Suprapubic skin (tissue), 4 donors: ENCODE measurements around the gene SEC61G. TPM values are rescaled to one million over a fixed set of nuclear protein-coding genes. Genes with fewer than 3 reads are reported as not detected.

Experiments
- DNase-seq, 2 donors: peaks; one replicate each; pipeline ENCODE4 v3.0.0-alpha.2; 2019; ENCODE audit warnings: low spot score in 2 of 2
- H3K27ac ChIP-seq: fragments of 200-600 bp; sonication (generic); one replicate; pipeline ENCODE4 v1.5.1; 2019
- H3K27me3 ChIP-seq: fragments of 200-600 bp; sonication (generic); one replicate; pipeline ENCODE4 v1.5.1; 2019
- H3K36me3 ChIP-seq: fragments of 200-600 bp; sonication (generic); one replicate; pipeline ENCODE4 v1.5.1; 2019
- H3K4me1 ChIP-seq: fragments of 200-600 bp; sonication (generic); one replicate; pipeline ENCODE4 v1.5.1; 2019
- H3K4me3 ChIP-seq: fragments of 200-600 bp; sonication (generic); one replicate; pipeline ENCODE4 v1.5.1; 2019; ENCODE audit warnings: mild to moderate bottlenecking
- H3K9me3 ChIP-seq: fragments of 200-600 bp; sonication (generic); one replicate; pipeline ENCODE4 v1.5.1; 2019
- CTCF ChIP-seq, 2 donors: fragments of 200-600 bp in 1 of 2; fragments of 450-650 bp in 1 of 2; sonication (generic) in 1 of 2; IDR thresholded peaks; one replicate each; pipeline ENCODE4 v1.5.1; 2016 to 2019; ENCODE audit warnings: antibody characterized with exemption in 2 of 2, mild to moderate bottlenecking in 1 of 2, moderate library complexity in 1 of 2
- EP300 ChIP-seq: sonication (generic); formaldehyde crosslinking; IDR thresholded peaks from one replicate; pipeline ENCODE4 v1.6.1; 2017; ENCODE audit warnings: antibody characterized with exemption
- POLR2A ChIP-seq, 2 donors: fragments of 450-650 bp; IDR thresholded peaks; one replicate each; pipeline ENCODE4 v1.6.1; 2017; ENCODE audit warnings: antibody characterized with exemption in 2 of 2, mild to moderate bottlenecking in 2 of 2, moderate library complexity in 2 of 2
- POLR2AphosphoS5 ChIP-seq, 3 donors: sonication (generic); formaldehyde crosslinking; IDR thresholded peaks; one replicate each; pipeline ENCODE4 v1.6.1; 2017; ENCODE audit warnings: antibody characterized with exemption in 3 of 3
- WGBS: methylation state at CpG from one replicate; pipeline ENCODE4 v1.1.5; 2018; 5-methylcytosine and 5-hydroxymethylcytosine counted together
- total RNA-seq, 4 donors: library from RNA; depleted of rRNA; stranded (reverse); fragments of >200 nt; gene quantifications; one replicate each; pipeline ENCODE4 v1.1.0, GENCODE V29; 2016

Gene SEC61G
- total RNA-seq, 4 donors from 2014 or later: 53.3 to 117 (median 92.8) TPM

- TF ChIP-seq EP300 (no peak), POLR2A (IDR thresholded peaks at IDR 0.05) (no peak), CTCF (IDR thresholded peaks at IDR 0.05) (no peak), POLR2AphosphoS5 (IDR thresholded peaks at IDR 0.05) (no peak)
- 42% methylated on average over 4 of the region's 4 CpGs for WGBS
- H3K4me1 ChIP-seq: no peaks in the 10 kb centered on the region
- no peak overlapping the region for H3K4me3 ChIP-seq
- no peak for DNase-seq
- no peaks in the 10 kb centered on the region for H3K36me3 ChIP-seq
- H3K27me3 ChIP-seq: no peaks in the 10 kb centered on the region
- H3K9me3 ChIP-seq: no peaks in the 10 kb centered on the region
- H3K27ac ChIP-seq: no peak overlapping the region
Measured at GRCh38 chr7:54705436-54705835, 53.6 kb downstream of the SEC61G start.

- no peaks in the 10 kb centered on the region for H3K27me3 ChIP-seq
- no peaks in the 10 kb centered on the region for H3K36me3 ChIP-seq
- H3K4me3 ChIP-seq: no peak overlapping the region
- no peaks in the 10 kb centered on the region for H3K9me3 ChIP-seq
- TF ChIP-seq POLR2A (IDR thresholded peaks at IDR 0.05) (no peak), CTCF (IDR thresholded peaks at IDR 0.05) (no peak), POLR2AphosphoS5 (IDR thresholded peaks at IDR 0.05) (no peak), EP300 (no peak)
- H3K4me1 ChIP-seq: no peaks in the 10 kb centered on the region
- H3K27ac ChIP-seq: no peak overlapping the region
- 53% methylated on average over 2 of the region's 2 CpGs for WGBS
- DNase-seq: no peak
Measured at GRCh38 chr7:54704851-54705250, 54.2 kb downstream of the SEC61G start.

Other genes with a start within 250 kb of the SEC61G start
- gene VSTM2A, start 216.8 kb downstream of the SEC61G start, total RNA-seq: under 1 TPM in 1 of 4 donors, not detected in 3; 0.49 TPM